NCI-H748 (cell line): ENCODE data around the gene RPAP2.
"Not testable (repeated sequence)": the region's sequence is repeated elsewhere in the genome, so short reads cannot be mapped to it uniquely, and the experiment has no call there.

Experiments
- DNase-seq: peaks from one replicate; lab custom pipeline; 2025; ENCODE audit not compliant: unreplicated experiment; lab: John Stamatoyannopoulos, UW

Gene RPAP2

GRCh38 chr1:92298573-92299476, at the start of gene RPAP2, which contains the start of gene GLMN:
RPAP2 (plus strand) TSS chr1:92299059; CDS start chr1:92299074, 15 bp downstream.
GLMN (minus strand) TSS chr1:92298987; CDS start chr1:92297999, 988 bp downstream.
- peak; percentile 89 for DNase-seq

GRCh38 chr1:92254714-92255113, 44.1 kb upstream of the RPAP2 start:
- not testable (repeated sequence) for DNase-seq

- DNase-seq: no peak
Observed at GRCh38 chr1:92259350-92259749, 39.5 kb upstream of the RPAP2 start.

DNA sequence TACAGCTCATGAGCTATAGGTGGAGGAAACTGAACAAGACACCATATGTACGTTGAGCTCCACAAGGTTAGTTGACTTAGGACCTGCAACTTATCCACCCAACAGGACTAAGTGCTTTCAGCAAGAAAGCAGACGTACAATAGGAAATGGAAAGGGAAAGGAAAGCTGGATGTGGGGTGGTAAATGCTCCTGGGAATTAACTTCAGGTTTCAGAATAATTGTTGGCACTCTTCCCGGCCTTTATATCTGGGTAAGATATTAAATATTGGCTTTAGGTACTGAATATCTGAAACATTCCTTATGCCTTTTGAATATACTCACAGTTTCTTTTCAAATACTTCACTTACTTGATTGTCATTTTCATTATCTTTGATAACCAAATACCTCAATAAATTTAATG, 36.3 kb upstream of the RPAP2 start:
- no peak for DNase-seq

DNA sequence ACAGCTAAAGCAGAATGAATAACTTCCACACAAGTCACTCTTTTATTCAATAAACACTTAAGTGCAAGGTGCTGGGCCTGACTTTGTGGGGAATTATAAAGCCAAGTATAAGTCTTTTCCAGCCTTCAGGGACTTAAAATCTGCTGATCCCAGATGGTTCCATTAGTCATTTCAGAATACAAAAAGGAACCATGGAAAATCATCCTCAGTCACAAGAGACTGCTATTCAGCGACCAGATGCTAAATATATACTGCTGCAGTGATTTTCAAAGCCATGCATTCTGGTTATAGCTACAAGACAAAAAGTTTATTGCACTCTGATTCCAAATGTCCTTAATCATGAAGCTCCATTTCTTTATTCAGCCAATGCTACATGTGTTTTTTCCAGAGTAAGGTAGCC, 25.8 kb upstream of the RPAP2 start:
- no peak for DNase-seq

- no peak for DNase-seq
Observed at GRCh38 chr1:92274939-92275338, 23.9 kb upstream of the RPAP2 start.

GRCh38 chr1:92276082-92276481, 22.8 kb upstream of the RPAP2 start:
- no peak for DNase-seq

DNA sequence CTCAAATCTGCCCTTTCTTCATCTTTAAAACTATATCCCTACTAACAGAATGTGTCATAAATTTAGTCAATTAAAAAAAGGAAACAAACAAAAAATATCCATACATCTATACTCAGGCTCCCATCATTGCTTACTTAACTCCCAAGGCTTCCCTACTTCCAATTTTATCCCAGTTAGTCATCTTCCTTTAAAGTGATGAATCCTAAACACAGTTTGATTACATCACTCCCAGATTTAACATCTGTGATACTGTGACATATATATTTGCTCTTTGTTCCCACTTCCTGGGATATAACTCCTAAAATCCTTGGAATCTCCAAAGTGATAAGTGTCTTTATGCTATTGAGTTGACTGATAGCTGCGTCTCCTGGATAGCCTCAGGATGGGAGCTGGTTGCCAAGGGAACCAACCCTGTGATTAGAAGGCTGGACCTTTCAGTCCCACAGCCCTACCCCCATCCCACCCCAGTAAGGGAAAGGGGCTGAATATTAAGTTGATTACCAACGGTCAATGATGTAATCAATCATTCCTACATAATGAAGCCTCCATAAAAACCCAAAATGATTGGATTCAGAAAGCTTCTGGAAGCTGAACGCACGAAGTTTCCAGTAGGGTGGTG, 21.6 kb upstream of the RPAP2 start:
- DNase-seq: no peak

GRCh38 chr1:92279781-92280180, 19.1 kb upstream of the RPAP2 start:
- not testable (repeated sequence) for DNase-seq

- not testable (repeated sequence) for DNase-seq
Observed at GRCh38 chr1:92281411-92281810, 17.4 kb upstream of the RPAP2 start.

DNA sequence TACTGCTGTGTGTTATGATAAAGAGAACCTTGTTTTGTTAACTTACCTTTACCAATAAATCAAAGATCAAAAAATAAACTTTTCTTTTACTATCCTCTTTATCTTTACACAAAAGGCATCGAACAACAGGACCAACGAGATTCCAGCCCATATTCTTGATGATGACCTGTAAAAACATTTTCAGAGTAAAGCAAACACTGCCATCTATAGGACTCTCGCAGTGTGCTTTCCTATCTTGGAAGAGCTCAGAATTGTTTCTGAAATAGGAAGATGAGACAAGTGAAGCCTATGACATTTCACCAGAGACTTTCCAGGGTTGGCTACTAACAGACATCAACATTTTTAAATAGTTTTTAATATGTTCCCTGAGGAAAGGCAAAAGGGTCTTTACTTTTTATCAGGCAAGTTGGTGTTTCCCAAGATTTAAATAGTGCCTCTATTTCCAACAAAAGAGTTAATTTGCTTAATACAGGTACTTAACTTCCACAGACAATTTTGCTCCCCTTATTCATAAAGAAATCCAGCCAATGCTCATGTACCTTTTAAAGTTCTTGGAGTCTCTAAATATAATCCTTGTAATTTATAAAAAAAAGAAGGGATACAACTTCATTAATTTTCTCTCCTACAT, 7.4 kb upstream of the RPAP2 start:
- peak; percentile 60 for DNase-seq

- DNase-seq: no peak
Observed at GRCh38 chr1:92298213-92298572, 666 bp upstream of the RPAP2 start.

GRCh38 chr1:92299477-92300150, 755 bp downstream of the RPAP2 start:
- peak; percentile 28 for DNase-seq

DNA sequence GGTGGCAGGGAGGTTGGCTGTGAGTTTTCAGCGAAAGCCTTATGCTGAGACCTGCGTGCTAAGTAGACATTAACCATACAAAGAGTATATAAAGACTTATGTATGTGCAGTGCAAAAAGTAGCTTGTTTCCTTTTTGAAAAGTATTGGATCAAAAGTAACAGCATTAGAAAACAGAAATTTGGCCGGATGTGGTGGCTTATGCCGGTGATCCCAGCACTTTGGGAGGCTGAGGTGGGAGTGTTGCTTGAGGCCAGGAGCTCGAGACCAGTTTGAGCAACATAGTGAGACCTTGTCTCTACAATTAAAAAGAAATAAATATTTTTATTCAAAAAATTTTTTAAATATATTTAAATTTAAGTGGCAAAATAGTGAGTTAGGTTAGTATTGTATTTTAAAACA, 2.2 kb downstream of the RPAP2 start:
- DNase-seq: no peak

GRCh38 chr1:92306020-92306419, 7.2 kb downstream of the RPAP2 start:
- DNase-seq: no peak

DNA sequence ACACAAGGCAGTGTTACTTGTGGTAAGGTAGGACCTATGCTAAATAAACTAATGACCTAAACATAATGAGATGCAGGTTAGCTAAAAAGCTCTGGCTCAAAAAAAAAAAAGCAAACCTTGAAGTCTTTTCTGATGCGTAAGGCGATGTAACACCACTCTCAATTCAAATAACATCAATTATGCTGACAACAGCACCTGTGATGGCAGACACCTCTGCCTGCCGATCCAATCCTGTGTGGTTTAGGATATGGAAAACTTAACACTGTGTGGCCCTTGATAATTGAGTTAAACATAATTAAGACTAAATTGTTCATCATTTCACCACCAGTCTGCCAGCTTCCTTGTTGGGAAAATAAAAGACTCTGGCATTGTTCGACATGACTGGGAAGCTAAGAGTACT, 9.1 kb downstream of the RPAP2 start:
- no peak for DNase-seq

DNA sequence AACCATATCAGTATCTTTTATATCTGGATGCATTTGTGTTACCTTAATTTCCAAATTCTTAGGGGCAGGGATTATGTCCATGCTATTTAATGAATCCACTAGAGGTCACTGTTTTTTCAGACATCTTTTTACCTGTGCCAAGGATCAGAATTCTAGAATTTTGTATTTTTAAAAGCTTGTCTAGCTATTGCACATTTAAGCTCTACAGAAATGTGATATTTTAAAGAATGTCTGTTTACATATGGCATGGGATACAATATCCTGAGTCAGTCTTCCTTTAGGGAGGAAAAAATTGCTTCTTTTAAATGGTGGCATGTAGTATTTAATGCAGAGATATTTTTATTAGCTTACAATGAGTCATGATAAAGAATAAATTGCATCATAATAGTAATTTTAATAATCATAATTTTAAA, 11.3 kb downstream of the RPAP2 start:
- peak; percentile 38 for DNase-seq

DNA sequence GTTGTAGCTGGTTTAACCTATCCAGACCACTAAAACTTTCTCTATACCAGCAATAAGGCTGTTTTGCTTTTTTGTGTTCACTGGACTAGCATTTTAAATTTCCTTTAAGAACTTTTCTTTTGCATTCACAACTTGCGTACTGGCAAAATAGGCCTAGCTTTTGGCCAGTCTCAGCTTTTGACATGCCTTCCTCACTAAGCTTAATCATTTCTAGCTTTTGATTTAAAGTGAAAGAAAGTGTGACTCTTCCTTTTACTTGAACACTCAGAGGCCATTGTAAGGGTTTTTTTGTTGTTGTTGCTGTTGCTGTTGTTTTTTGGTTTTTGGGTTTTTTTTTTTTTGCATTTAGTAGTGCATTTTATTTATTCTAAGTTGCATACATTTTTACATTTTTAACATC, 15.2 kb downstream of the RPAP2 start:
- no peak for DNase-seq

DNA sequence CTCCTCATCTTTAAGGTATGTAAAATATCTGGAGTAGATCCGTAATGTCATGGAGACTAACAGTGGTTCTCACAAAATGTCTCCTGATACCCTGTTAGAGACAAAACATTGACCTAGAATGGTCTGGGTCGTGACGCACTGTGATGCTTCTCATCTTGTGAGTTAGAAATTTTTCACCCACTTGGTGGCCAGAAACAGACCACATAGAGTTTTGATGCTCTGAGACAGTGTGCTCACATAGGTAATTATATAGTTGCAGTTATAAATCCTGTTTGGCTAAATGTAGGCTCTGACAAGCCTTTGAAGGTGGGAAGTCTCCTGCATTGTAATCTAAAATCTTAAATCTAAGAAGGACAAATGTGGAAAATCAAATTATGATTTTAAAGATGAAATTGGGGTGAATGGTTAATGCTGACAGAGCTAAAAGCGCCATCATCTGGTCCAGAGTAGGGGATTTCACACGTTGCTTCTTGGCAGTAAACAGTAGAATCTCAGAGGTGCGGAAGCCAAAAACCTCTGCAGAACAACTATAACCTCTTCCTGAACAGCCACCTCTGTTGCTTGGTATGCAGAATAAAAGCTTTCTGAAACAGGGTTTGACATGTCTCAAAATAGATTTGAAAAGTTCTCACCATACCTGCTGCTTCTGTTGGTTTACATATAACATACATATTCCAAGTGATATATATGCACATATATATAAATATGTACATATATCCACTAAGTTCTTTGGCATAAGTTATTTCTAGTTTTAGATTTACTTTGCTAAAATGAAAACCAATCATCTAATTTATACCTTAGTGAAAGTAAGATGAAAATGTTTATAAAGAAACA, 17.1 kb downstream of the RPAP2 start:
- no peak for DNase-seq

GRCh38 chr1:92317836-92318493, 19.1 kb downstream of the RPAP2 start:
- DNase-seq: no peak
